HEK293T (cell line): ENCODE data around the gene INSIG2.

ENCODE experiments used
- ARNT ChIP-seq: fragments of 450-650 bp; IDR thresholded peaks from 2 replicates; pipeline ENCODE4 v1.6.1; 2017; ENCODE audit warnings: mild to moderate bottlenecking
- BHLHE40 ChIP-seq: fragments of 450-650 bp; IDR thresholded peaks from 2 replicates; pipeline ENCODE4 v1.6.1; 2016; ENCODE audit warnings: mild to moderate bottlenecking, moderate library complexity, borderline replicate concordance
- FOXA1 ChIP-seq: fragments of 450-650 bp; IDR thresholded peaks from 2 replicates; pipeline ENCODE4 v1.6.1; 2016; ENCODE audit warnings: mild to moderate bottlenecking
- FOXK2 ChIP-seq: fragments of 450-650 bp; IDR thresholded peaks from 2 replicates; pipeline ENCODE4 v1.6.1; 2016; ENCODE audit warnings: mild to moderate bottlenecking
- FOXM1 ChIP-seq: fragments of 450-650 bp; IDR thresholded peaks from 2 replicates; pipeline ENCODE4 v1.6.1; 2017; ENCODE audit warnings: mild to moderate bottlenecking, borderline replicate concordance
- L3MBTL2 ChIP-seq: fragments of 450-650 bp; conservative IDR thresholded peaks from 2 replicates; pipeline ENCODE4 v1.6.1; 2016; ENCODE audit warnings: mild to moderate bottlenecking
- SP1 ChIP-seq: fragments of 450-650 bp; IDR thresholded peaks from 2 replicates; pipeline ENCODE4 v1.6.1; 2017
- TF ChIP-seq, protein P1 (sequence below): fragments of 450-650 bp; IDR thresholded peaks from 2 replicates; pipeline ENCODE4 v1.6.1; 2016

DNA sequence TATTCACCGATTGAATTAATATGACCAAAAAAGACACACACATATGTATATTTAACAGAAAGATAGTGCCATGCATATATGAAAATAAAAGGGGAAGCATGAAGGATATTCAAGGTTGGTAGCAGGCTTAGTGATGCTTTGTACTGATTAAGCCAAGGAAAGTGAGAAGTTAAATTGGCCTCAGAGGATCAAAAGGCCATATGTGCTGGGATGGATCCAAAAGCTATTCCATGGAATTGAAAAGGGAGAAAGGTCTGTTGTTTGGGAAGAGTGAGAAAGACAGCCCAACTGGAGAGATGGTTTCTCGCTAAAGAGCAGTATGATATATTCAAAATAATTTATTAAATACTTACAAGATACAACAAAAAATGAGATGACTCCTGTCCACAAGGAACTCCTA, 65.9 kb downstream of the INSIG2 start:
- no peak for TF ChIP-seq SP1
- no peak for TF ChIP-seq ARNT
- no peak for TF ChIP-seq FOXM1
- TF ChIP-seq L3MBTL2 = no peak
- no peak for TF ChIP-seq FOXA1
- TF ChIP-seq BHLHE40 = no peak
- TF ChIP-seq FOXK2 = no peak
- TF ChIP-seq, protein P1, sequence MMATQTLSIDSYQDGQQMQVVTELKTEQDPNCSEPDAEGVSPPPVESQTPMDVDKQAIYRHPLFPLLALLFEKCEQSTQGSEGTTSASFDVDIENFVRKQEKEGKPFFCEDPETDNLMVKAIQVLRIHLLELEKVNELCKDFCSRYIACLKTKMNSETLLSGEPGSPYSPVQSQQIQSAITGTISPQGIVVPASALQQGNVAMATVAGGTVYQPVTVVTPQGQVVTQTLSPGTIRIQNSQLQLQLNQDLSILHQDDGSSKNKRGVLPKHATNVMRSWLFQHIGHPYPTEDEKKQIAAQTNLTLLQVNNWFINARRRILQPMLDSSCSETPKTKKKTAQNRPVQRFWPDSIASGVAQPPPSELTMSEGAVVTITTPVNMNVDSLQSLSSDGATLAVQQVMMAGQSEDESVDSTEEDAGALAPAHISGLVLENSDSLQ = no peak
